ENCODE data around the gene MAFG. TPM values are rescaled to one million over a fixed set of nuclear protein-coding genes. Genes with fewer than 3 reads are reported as not detected.

Gene MAFG
- total and polyA plus RNA-seq, 2 of the 13 experiments (the other 11 are each of a cell fraction or from before 2014, with no cell fraction given): 14.5 to 20.0 TPM

DNA sequence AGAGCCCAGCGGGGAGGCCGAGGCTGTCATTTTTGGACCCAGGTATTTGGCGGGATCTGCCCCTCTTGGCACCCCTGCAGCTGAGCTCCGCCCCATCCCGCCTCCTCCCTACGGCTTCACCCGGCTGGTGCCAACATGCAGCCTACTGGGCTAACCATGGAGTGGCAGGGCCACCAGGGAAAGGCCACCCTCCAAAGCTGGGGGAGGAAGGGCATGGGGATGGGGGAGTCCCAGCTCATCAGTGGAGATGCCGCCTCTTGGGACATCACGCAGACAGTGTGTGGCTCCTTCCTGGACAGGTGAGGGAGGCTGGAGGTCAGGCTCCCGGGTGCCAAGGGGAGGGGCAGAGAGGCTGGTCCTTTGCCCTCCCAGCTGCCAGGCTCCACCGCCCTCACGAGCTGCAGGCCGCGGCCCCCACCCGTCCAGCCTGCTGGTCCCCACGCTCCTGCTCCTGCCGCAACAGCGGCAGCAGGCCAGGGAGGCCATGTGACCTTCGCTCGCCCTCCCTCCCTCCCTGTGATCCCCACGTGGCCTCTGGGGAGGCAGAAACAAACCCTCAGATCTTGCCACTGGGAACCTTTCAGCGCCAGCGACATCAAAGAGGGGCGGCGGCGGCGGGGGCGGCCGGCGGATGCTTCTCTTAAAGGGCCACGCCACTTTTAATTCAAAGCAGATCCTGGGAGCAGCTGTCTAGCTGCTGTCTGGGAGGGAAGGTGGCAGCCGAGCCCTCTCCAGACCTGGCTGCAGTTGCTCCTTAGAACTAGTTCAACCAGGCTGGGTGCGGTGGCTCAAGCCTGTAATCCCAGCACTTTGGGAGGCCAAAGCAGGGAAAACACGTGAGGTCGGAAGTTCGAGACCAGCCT lies 40.2 kb upstream of the MAFG start (continued):
- TF ChIP-seq, protein P1, sequence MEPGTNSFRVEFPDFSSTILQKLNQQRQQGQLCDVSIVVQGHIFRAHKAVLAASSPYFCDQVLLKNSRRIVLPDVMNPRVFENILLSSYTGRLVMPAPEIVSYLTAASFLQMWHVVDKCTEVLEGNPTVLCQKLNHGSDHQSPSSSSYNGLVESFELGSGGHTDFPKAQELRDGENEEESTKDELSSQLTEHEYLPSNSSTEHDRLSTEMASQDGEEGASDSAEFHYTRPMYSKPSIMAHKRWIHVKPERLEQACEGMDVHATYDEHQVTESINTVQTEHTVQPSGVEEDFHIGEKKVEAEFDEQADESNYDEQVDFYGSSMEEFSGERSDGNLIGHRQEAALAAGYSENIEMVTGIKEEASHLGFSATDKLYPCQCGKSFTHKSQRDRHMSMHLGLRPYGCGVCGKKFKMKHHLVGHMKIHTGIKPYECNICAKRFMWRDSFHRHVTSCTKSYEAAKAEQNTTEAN (CRISPR knock-in tag; conservative IDR thresholded peaks at IDR 0.05): peak; percentile 81; the same call in 1 of the 2 replicates
- TF ChIP-seq ETV5 (CRISPR knock-in tag; IDR thresholded peaks at IDR 0.05; ENCODE audit: borderline replicate concordance) (peak; percentile 90), MEIS2 (CRISPR knock-in tag; IDR thresholded peaks at IDR 0.05) (peak; percentile 91), ZNF614 (CRISPR knock-in tag; IDR thresholded peaks at IDR 0.05; ENCODE audit: borderline replicate concordance) (0 out of 2 replicates have a peak, but pooled peaks have one; percentile 51), SKIL (CRISPR knock-in tag; IDR thresholded peaks at IDR 0.05; ENCODE audit: borderline replicate concordance) (peak; percentile 94), ZNF598 (CRISPR knock-in tag; IDR thresholded peaks at IDR 0.05; ENCODE audit: borderline replicate concordance) (peak; percentile 37; the same call in 1 of the 2 replicates), RAD21 (CRISPR knock-in tag; IDR thresholded peaks at IDR 0.05) (0 out of 2 replicates have a peak, but pooled peaks have one; percentile 14), POLR2AphosphoS5 (IDR thresholded peaks at IDR 0.05; ENCODE audit: low read depth, low read length) (peak; percentile 57; the same call in 1 of the 2 replicates), TEAD3 (CRISPR knock-in tag; optimal IDR thresholded peaks at IDR 0.05; ENCODE audit: borderline replicate concordance) (peak; percentile 64), IKZF5 (CRISPR knock-in tag; IDR thresholded peaks at IDR 0.05) (peak; percentile 97), NR2F6 (IDR thresholded peaks at IDR 0.05) (peak; percentile 79; the same call in 1 of the 2 replicates), NR2F6 (CRISPR knock-in tag; IDR thresholded peaks at IDR 0.05) (peak; percentile 97), SOX6 (IDR thresholded peaks at IDR 0.05) (no peak), SOX6 (CRISPR knock-in tag; IDR thresholded peaks at IDR 0.05) (peak; percentile 92), ATAD3A (CRISPR knock-in tag; IDR thresholded peaks at IDR 0.05) (no peak), ZFYVE20 (CRISPR knock-in tag; IDR thresholded peaks at IDR 0.05; ENCODE audit: borderline replicate concordance, low read depth) (no peak), CENPX (CRISPR knock-in tag; IDR thresholded peaks at IDR 0.05) (no peak)
- TF ChIP-seq, protein P2, sequence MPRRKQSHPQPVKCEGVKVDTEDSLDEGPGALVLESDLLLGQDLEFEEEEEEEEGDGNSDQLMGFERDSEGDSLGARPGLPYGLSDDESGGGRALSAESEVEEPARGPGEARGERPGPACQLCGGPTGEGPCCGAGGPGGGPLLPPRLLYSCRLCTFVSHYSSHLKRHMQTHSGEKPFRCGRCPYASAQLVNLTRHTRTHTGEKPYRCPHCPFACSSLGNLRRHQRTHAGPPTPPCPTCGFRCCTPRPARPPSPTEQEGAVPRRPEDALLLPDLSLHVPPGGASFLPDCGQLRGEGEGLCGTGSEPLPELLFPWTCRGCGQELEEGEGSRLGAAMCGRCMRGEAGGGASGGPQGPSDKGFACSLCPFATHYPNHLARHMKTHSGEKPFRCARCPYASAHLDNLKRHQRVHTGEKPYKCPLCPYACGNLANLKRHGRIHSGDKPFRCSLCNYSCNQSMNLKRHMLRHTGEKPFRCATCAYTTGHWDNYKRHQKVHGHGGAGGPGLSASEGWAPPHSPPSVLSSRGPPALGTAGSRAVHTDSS (CRISPR knock-in tag; conservative IDR thresholded peaks at IDR 0.05): 0 out of 2 replicates have a peak, but pooled peaks have one; percentile 9
- TF ChIP-seq, protein P3, sequence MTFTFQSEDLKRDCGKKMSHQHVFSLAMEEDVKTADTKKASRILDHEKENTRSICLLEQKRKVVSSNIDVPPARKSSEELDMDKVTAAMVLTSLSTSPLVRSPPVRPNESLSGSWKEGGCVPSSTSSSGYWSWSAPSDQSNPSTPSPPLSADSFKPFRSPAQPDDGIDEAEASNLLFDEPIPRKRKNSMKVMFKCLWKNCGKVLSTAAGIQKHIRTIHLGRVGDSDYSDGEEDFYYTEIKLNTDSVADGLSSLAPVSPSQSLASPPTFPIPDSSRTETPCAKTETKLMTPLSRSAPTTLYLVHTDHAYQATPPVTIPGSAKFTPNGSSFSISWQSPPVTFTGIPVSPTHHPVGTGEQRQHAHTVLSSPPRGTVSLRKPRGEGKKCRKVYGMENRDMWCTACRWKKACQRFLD (CRISPR knock-in tag; IDR thresholded peaks at IDR 0.05; ENCODE audit: borderline replicate concordance): no peak; the same call in 1 of the 2 replicates

Data from HepG2 (cell line).